GM23338 (cell line): ENCODE results near the gene THSD4. TPM values are rescaled to one million over a fixed set of nuclear protein-coding genes. Genes with fewer than 3 reads are reported as not detected.

Experiments used
- ATAC-seq: fragments of 200-7000 bp; cut with Tn5 transposase; 3 replicates; pipeline ENCODE4 v1.9.1; 2020
- DNase-seq: peaks from one replicate; pipeline ENCODE4 v3.0.0-alpha.2; 2015; ENCODE audit warnings: low spot score
- H2AFZ ChIP-seq: fragments of 200-600 bp; sonication (generic); 2 replicates; pipeline ENCODE4 v1.8.0; 2016; ENCODE audit warnings: antibody characterized with exemption, mild to moderate bottlenecking, moderate library complexity
- H3F3A ChIP-seq: fragments of 200-600 bp; sonication (generic); replicated peaks from 2 replicates; pipeline ENCODE4 v1.8.0; 2017; ENCODE audit warnings: antibody characterized with exemption, mixed run types, low read depth
- H3K27ac ChIP-seq: fragments of 200-600 bp; sonication (generic); 2 replicates; pipeline ENCODE4 v1.6.1; 2016; ENCODE audit warnings: low read depth
- H3K27me3 ChIP-seq: fragments of 200-600 bp; sonication (generic); 2 replicates; pipeline ENCODE4 v1.8.0; 2016; ENCODE audit warnings: mild to moderate bottlenecking, mixed run types, moderate library complexity; ENCODE audit not compliant: insufficient read depth
- H3K36me3 ChIP-seq: fragments of 200-600 bp; sonication (generic); 2 replicates; pipeline ENCODE4 v1.8.0; 2016; ENCODE audit warnings: mild to moderate bottlenecking; ENCODE audit not compliant: insufficient read depth
- H3K4me1 ChIP-seq: fragments of 200-600 bp; sonication (generic); 2 replicates; pipeline ENCODE4 v1.8.0; 2016; ENCODE audit warnings: mild to moderate bottlenecking, moderate library complexity; ENCODE audit not compliant: insufficient read depth
- H3K4me2 ChIP-seq: fragments of 200-600 bp; sonication (generic); 2 replicates; pipeline ENCODE4 v1.7.1; 2017; ENCODE audit warnings: mixed run types
- H3K4me3 ChIP-seq: fragments of 200-600 bp; sonication (generic); 2 replicates; pipeline ENCODE4 v1.6.1; 2016; ENCODE audit warnings: mixed run types
- H3K79me2 ChIP-seq: fragments of 200-600 bp; sonication (generic); replicated peaks from 2 replicates; pipeline ENCODE4 v1.8.0; 2017; ENCODE audit warnings: mild to moderate bottlenecking; ENCODE audit not compliant: insufficient read depth
- H3K9me2 ChIP-seq: fragments of 200-600 bp; sonication (generic); 2 replicates; pipeline ENCODE4 v1.8.0; 2017; ENCODE audit not compliant: insufficient read depth
- H4K20me1 ChIP-seq: fragments of 200-600 bp; sonication (generic); replicated peaks from 2 replicates; pipeline ENCODE4 v1.8.0; 2017; ENCODE audit warnings: mild to moderate bottlenecking; ENCODE audit not compliant: insufficient read depth
- H3K27ac Mint-ChIP-seq: 2 replicates; pipeline ENCODE4 v1.8.0; 2020; ENCODE audit warnings: inconsistent platforms, mild to moderate bottlenecking, moderate library complexity, mixed read lengths
- H3K27me3 Mint-ChIP-seq: 3 replicates; pipeline ENCODE4 v1.8.0; 2022; ENCODE audit warnings: low read depth, mild to moderate bottlenecking, moderate library complexity, mixed read lengths, inconsistent platforms; ENCODE audit not compliant: insufficient read depth, poor library complexity
- H3K36me3 Mint-ChIP-seq: 3 replicates; pipeline ENCODE4 v1.8.0; 2021; ENCODE audit warnings: low read depth, mild to moderate bottlenecking, inconsistent platforms, moderate library complexity, mixed read lengths
- H3K4me1 Mint-ChIP-seq: 3 replicates; pipeline ENCODE4 v1.8.0; 2020; ENCODE audit warnings: mild to moderate bottlenecking, inconsistent platforms, mixed read lengths
- H3K4me3 Mint-ChIP-seq: 3 replicates; pipeline ENCODE4 v1.8.0; 2021; ENCODE audit warnings: moderate library complexity, mild to moderate bottlenecking, inconsistent platforms, mixed read lengths
- H3K9me3 Mint-ChIP-seq: 3 replicates; pipeline ENCODE4 v1.8.0; 2020; ENCODE audit warnings: moderate library complexity, mild to moderate bottlenecking, inconsistent platforms, mixed read lengths
- CREB1 ChIP-seq: fragments of 250-450 bp; sonication (Bioruptor Pico); IDR thresholded peaks from 2 replicates; pipeline ENCODE4 v1.5.0; 2020; ENCODE audit warnings: low read depth, mild to moderate bottlenecking, moderate library complexity
- CTCF ChIP-seq, 2 experiments: fragments of 200-600 bp in 1 of 2; sonication (generic) in 1 of 2; conservative IDR thresholded peaks; 2 replicates each; pipeline versions ENCODE4 v1.5.1 to v1.6.1; 2016 to 2017; ENCODE audit warnings: antibody characterized with exemption in 2 of 2, low read depth in 2 of 2, mild to moderate bottlenecking in 2 of 2, moderate library complexity in 1 of 2
- ETS1 ChIP-seq: IDR thresholded peaks from 2 replicates; pipeline ENCODE4 v1.6.1; 2016; ENCODE audit warnings: antibody characterized with exemption
- EZH2phosphoT487 ChIP-seq: fragments of 200-600 bp; sonication (generic); IDR thresholded peaks from one replicate; pipeline ENCODE4 v1.8.1; 2018; ENCODE audit warnings: antibody characterized with exemption; ENCODE audit not compliant: unreplicated experiment
- JUNB ChIP-seq: IDR thresholded peaks from one replicate; pipeline ENCODE4 v1.6.1; 2016; ENCODE audit warnings: antibody characterized with exemption; ENCODE audit not compliant: unreplicated experiment
- NANOG ChIP-seq: IDR thresholded peaks from 2 replicates; pipeline ENCODE4 v1.6.1; 2016; ENCODE audit warnings: antibody characterized with exemption, borderline replicate concordance
- POLR2AphosphoS5 ChIP-seq: IDR thresholded peaks from 2 replicates; pipeline ENCODE4 v1.6.1; 2016; ENCODE audit warnings: antibody characterized with exemption, low read depth
- REST ChIP-seq: IDR thresholded peaks from one replicate; pipeline ENCODE4 v1.6.1; 2018; ENCODE audit warnings: antibody characterized with exemption; ENCODE audit not compliant: unreplicated experiment
- STAT1 ChIP-seq: IDR thresholded peaks from one replicate; pipeline ENCODE4 v1.6.1; 2016; ENCODE audit warnings: antibody characterized with exemption; ENCODE audit not compliant: unreplicated experiment
- ZNF462 ChIP-seq: fragments of 250-450 bp; sonication (Bioruptor Pico); IDR thresholded peaks from 2 replicates; pipeline ENCODE4 v1.5.0; 2020; ENCODE audit warnings: mild to moderate bottlenecking, moderate library complexity
- polyA plus RNA-seq: library from polyadenylated mRNA; unstranded; fragments of >200 nt; fragmentation: Nextera tagmentation; extraction: Ambion mirVana; gene quantifications from 2 replicates; pipeline ENCODE4 v1.2.1, GENCODE V29; 2016
- total RNA-seq: library from RNA; depleted of rRNA; stranded (reverse); fragments of >200 nt; shearing (Covaris generic); gene quantifications from 2 replicates; pipeline ENCODE4 v1.2.3, GENCODE V29; 2014

THSD4 gene
- total and polyA plus RNA-seq, 2 experiments from 2014 or later: 2.0 to 7.4 TPM

- TF ChIP-seq ZNF462: no peak
These were observed 576.5 kb downstream of the THSD4 start (continued) for GRCh38 chr15:71691458-71692417.

GRCh38 chr15:71697236-71697635 lies 582.0 kb downstream of the THSD4 start:
- H3F3A ChIP-seq: no peaks in the 10 kb centered on the region
- peaks cover 7% of the 10 kb centered on the region for H3K9me2 ChIP-seq
- Mint-ChIP-seq H3K27ac (no peak overlapping the region), H3K4me1 (peaks cover 2% of the 10 kb centered on the region; the same call in 1 of the 3 replicates), H3K36me3 (peaks cover 5% of the 10 kb centered on the region; the same call in 1 of the 3 replicates), H3K9me3 (peaks cover 5% of the 10 kb centered on the region; the same call in 2 of the 3 replicates), H3K4me3 (no peak overlapping the region), H3K27me3 (peaks cover 6% of the 10 kb centered on the region)
- DNase-seq (no peak), ATAC-seq (no peak)
- no peak overlapping the region for H2AFZ ChIP-seq
- no peaks in the 10 kb centered on the region for H3K79me2 ChIP-seq
- no peaks in the 10 kb centered on the region for H3K36me3 ChIP-seq
- no peak overlapping the region for H3K4me3 ChIP-seq
- no peaks in the 10 kb centered on the region for H3K4me1 ChIP-seq
- no peaks in the 10 kb centered on the region for H3K27me3 ChIP-seq
- H3K27ac ChIP-seq: no peak overlapping the region
- H4K20me1 ChIP-seq: no peaks in the 10 kb centered on the region
- no peak overlapping the region for H3K4me2 ChIP-seq
- no peak for TF ChIP-seq ETS1
- no peak for TF ChIP-seq JUNB
- no peak for TF ChIP-seq POLR2AphosphoS5
- TF ChIP-seq CREB1 (CRISPR knock-in tag): no peak
- TF ChIP-seq NANOG: no peak
- TF ChIP-seq CTCF (conservative IDR thresholded peaks at IDR 0.05; ENCODE audit: low read depth in 2 of 2): no peak
- TF ChIP-seq REST: no peak
- no peak for TF ChIP-seq STAT1
- no peak for TF ChIP-seq EZH2phosphoT487
